GM19025 (cell line): ENCODE results near the gene GNA12.

Source experiments
- ATAC-seq: cut with Tn5 transposase; IDR thresholded peaks from one replicate; pipeline ENCODE4 v1.9.1; 2021; ENCODE audit warnings: mild to moderate bottlenecking, low read depth, moderate library complexity; ENCODE audit not compliant: unreplicated experiment

The GNA12 gene

GRCh38 chr7:2819161-2819953 is 24.8 kb downstream of the GNA12 start:
- ATAC-seq = no peak

GRCh38 chr7:2818653-2819052 is 25.5 kb downstream of the GNA12 start:
- no peak for ATAC-seq

GRCh38 chr7:2818121-2818520 is 26.0 kb downstream of the GNA12 start:
- ATAC-seq = no peak

- ATAC-seq = no peak
Measured at GRCh38 chr7:2817456-2817855, 26.7 kb downstream of the GNA12 start.

- no peak for ATAC-seq
Measured at GRCh38 chr7:2815875-2816245, 28.2 kb downstream of the GNA12 start.

GRCh38 chr7:2814946-2815874 is 28.9 kb downstream of the GNA12 start:
- ATAC-seq = no peak

GRCh38 chr7:2814186-2814945 is 29.7 kb downstream of the GNA12 start:
- no peak for ATAC-seq

GRCh38 chr7:2813350-2814185 is 30.5 kb downstream of the GNA12 start:
- no peak for ATAC-seq

- no peak for ATAC-seq
Measured at GRCh38 chr7:2812831-2813230, 31.3 kb downstream of the GNA12 start.

- no peak for ATAC-seq
Measured at GRCh38 chr7:2812114-2812487, 32.0 kb downstream of the GNA12 start.

GRCh38 chr7:2811476-2812113 is 32.5 kb downstream of the GNA12 start:
- ATAC-seq = no peak

- ATAC-seq = no peak
Measured at GRCh38 chr7:2810682-2811415, 33.3 kb downstream of the GNA12 start.

- ATAC-seq = no peak
Measured at GRCh38 chr7:2809903-2810625, 34.0 kb downstream of the GNA12 start.

GRCh38 chr7:2808891-2809665 is 35.0 kb downstream of the GNA12 start:
- ATAC-seq = no peak

- ATAC-seq = no peak
Measured at GRCh38 chr7:2807845-2808772, 36.0 kb downstream of the GNA12 start.

- ATAC-seq = no peak
Measured at GRCh38 chr7:2807460-2807844, 36.7 kb downstream of the GNA12 start.

GRCh38 chr7:2806571-2806970 is 37.5 kb downstream of the GNA12 start:
- no peak for ATAC-seq
